ENCODE data around the gene CLEC4E. TPM values are rescaled to one million over a fixed set of nuclear protein-coding genes. Genes with fewer than 3 reads are reported as not detected.

CLEC4E gene
- polyA plus RNA-seq, 3 donors, result 50.8 to 218 (median 126) TPM

DNA sequence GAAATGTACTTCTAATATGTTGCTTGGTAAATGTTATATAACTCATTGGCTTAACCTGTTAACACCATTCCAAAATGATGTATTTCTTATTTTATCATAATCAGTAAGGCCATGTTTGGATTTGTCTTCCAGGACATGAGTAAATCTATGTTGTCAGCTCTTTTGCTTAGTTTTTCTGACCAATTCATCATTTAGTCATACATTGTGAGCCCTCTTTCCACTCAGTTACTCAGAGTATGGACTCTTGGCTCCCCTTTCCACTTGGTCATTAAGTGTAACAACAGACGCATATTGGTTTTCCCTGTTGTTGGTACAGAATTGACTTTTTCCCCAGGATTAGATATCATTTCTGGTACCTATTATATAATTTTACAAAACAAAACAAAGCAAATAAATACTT is 36.4 kb downstream of the CLEC4E start:
- no peaks in the 10 kb centered on the region for H4K20me1 ChIP-seq (ENCODE audit: insufficient read depth, low read length)
- no peaks in the 10 kb centered on the region for H3K9me3 Mint-ChIP-seq
- no peak overlapping the region for H3K4me3 Mint-ChIP-seq
- no peak overlapping the region for H3K4me3 ChIP-seq (replicated peaks in 1 of 3; ENCODE audit: low read depth in 2 of 3, low read length in 3 of 3)
- H3K27me3 ChIP-seq (ENCODE audit: control insufficient read depth in 2 of 2, insufficient read depth in 2 of 2, low read length in 2 of 2), result no peaks in the 10 kb centered on the region
- no peaks in the 10 kb centered on the region for H3K79me2 ChIP-seq (ENCODE audit: insufficient read depth, low read length)
- no peak overlapping the region for H3K27ac Mint-ChIP-seq
- peaks cover 0 to 3% (median 0%) of the 10 kb centered on the region in 3 donors for H3K27me3 Mint-ChIP-seq (ENCODE audit: low read depth in 3 of 3)
- no peaks in the 10 kb centered on the region for H3K36me3 ChIP-seq (replicated peaks in 1 of 2; ENCODE audit: control insufficient read depth in 1 of 2, insufficient read depth in 2 of 2, low read length in 2 of 2)
- no peak overlapping the region for H2AFZ ChIP-seq (ENCODE audit: insufficient read depth, low read depth, low read length, poor library complexity, severe bottlenecking)
- TF ChIP-seq, protein P1, sequence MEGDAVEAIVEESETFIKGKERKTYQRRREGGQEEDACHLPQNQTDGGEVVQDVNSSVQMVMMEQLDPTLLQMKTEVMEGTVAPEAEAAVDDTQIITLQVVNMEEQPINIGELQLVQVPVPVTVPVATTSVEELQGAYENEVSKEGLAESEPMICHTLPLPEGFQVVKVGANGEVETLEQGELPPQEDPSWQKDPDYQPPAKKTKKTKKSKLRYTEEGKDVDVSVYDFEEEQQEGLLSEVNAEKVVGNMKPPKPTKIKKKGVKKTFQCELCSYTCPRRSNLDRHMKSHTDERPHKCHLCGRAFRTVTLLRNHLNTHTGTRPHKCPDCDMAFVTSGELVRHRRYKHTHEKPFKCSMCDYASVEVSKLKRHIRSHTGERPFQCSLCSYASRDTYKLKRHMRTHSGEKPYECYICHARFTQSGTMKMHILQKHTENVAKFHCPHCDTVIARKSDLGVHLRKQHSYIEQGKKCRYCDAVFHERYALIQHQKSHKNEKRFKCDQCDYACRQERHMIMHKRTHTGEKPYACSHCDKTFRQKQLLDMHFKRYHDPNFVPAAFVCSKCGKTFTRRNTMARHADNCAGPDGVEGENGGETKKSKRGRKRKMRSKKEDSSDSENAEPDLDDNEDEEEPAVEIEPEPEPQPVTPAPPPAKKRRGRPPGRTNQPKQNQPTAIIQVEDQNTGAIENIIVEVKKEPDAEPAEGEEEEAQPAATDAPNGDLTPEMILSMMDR (IDR thresholded peaks at IDR 0.05), result no peak
- H3K9ac ChIP-seq (ENCODE audit: insufficient read depth, low read length, poor library complexity, severe bottlenecking), result no peak overlapping the region
- peaks cover 42% of the 10 kb centered on the region for H3K4me1 Mint-ChIP-seq
- DNase-seq, result no peak
- intact Hi-C loops (cut with micrococcal nuclease), result no loop called here
- peaks cover 0 to 8% of the 10 kb centered on the region in 2 donors for H3K36me3 Mint-ChIP-seq
- peaks cover 19 to 30% of the 10 kb centered on the region in 2 donors for H3K4me1 ChIP-seq (ENCODE audit: control insufficient read depth in 1 of 2, insufficient read depth in 2 of 2, low read length in 2 of 2)
- H3K27ac ChIP-seq (ENCODE audit: low read depth in 1 of 2, low read length in 2 of 2), result no peak overlapping the region
- WGBS (ENCODE audit: insufficient coverage), result no CpG with 5 or more reads among the region's 1 CpG
- H3K4me2 ChIP-seq (replicated peaks; ENCODE audit: extremely low read depth, low read length, poor library complexity, severe bottlenecking), result no peak overlapping the region
- H3K9me3 ChIP-seq (replicated peaks in 1 of 2; ENCODE audit: control insufficient read depth in 1 of 2, insufficient read depth in 1 of 2, low read length in 2 of 2), result no peaks in the 10 kb centered on the region

DNA sequence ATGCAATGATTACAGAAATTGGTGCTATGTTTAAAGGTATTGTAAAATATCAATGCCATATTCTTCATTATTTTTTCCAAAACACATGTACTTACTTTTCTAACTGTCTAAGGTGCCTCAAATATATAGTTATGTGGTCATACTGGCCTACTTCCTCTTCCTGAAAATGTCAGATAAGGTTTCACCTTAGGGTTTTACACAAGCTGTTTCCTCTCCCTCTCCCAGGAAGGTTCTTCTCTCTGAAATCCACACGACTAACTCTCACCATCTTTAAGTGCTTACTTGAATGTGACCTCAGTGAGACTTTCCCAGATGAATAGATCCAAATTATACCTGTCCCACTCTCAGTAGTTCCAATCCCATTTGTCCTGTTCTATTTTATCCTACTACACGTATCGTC is 39.0 kb downstream of the CLEC4E start:
- no peak overlapping the region for H3K27ac Mint-ChIP-seq
- peaks cover 1 to 4% of the 10 kb centered on the region in 2 donors for H3K27me3 ChIP-seq (ENCODE audit: control insufficient read depth in 2 of 2, insufficient read depth in 2 of 2, low read length in 2 of 2)
- WGBS (ENCODE audit: insufficient coverage), result 0% methylated on average over 1 of the region's 3 CpGs
- DNase-seq, result peak in 2 of 3 donors; percentile 48 to 49
- peaks cover 30% of the 10 kb centered on the region for H3K4me1 Mint-ChIP-seq
- no peaks in the 10 kb centered on the region for H3K9me3 Mint-ChIP-seq
- H3K27me3 Mint-ChIP-seq (ENCODE audit: low read depth in 3 of 3), result peaks cover 5 to 14% (median 5%) of the 10 kb centered on the region in 3 donors
- TF ChIP-seq, protein P1 (IDR thresholded peaks at IDR 0.05), result no peak
- no peaks in the 10 kb centered on the region for H3K9me3 ChIP-seq (replicated peaks in 1 of 2; ENCODE audit: control insufficient read depth in 1 of 2, insufficient read depth in 1 of 2, low read length in 2 of 2)
- peaks cover 0 to 5% of the 10 kb centered on the region in 2 donors for H3K36me3 Mint-ChIP-seq
- H2AFZ ChIP-seq (ENCODE audit: insufficient read depth, low read depth, low read length, poor library complexity, severe bottlenecking), result no peak overlapping the region
- no peaks in the 10 kb centered on the region for H4K20me1 ChIP-seq (ENCODE audit: insufficient read depth, low read length)
- no peaks in the 10 kb centered on the region for H3K79me2 ChIP-seq (ENCODE audit: insufficient read depth, low read length)
- H3K36me3 ChIP-seq (replicated peaks in 1 of 2; ENCODE audit: control insufficient read depth in 1 of 2, insufficient read depth in 2 of 2, low read length in 2 of 2), result no peaks in the 10 kb centered on the region
- no peak overlapping the region for H3K4me3 Mint-ChIP-seq
- peaks cover 7 to 20% of the 10 kb centered on the region in 2 donors for H3K4me1 ChIP-seq (ENCODE audit: control insufficient read depth in 1 of 2, insufficient read depth in 2 of 2, low read length in 2 of 2)
- H3K4me2 ChIP-seq (replicated peaks; ENCODE audit: extremely low read depth, low read length, poor library complexity, severe bottlenecking), result no peak overlapping the region
- intact Hi-C loops (cut with micrococcal nuclease), result no loop called here
- no peak overlapping the region for H3K4me3 ChIP-seq (replicated peaks in 1 of 3; ENCODE audit: low read depth in 2 of 3, low read length in 3 of 3)
- H3K9ac ChIP-seq (ENCODE audit: insufficient read depth, low read length, poor library complexity, severe bottlenecking), result no peak overlapping the region
- no peak overlapping the region for H3K27ac ChIP-seq (ENCODE audit: low read depth in 1 of 2, low read length in 2 of 2)

All from CD14-positive monocyte (primary cell).